GM21526 (cell line): ENCODE results near the gene B3GNT9.
A peak's percentile ranks its signal among the peaks of the same experiment; 100 is the strongest.

Experiments used
- ATAC-seq: cut with Tn5 transposase; IDR thresholded peaks from one replicate; pipeline ENCODE4 v1.9.1; 2021; ENCODE audit warnings: moderate library complexity; ENCODE audit not compliant: unreplicated experiment, low FRiP score

Gene B3GNT9

GRCh38 chr16:67169011-67169451 is 18.2 kb upstream of the B3GNT9 start:
- no peak for ATAC-seq

GRCh38 chr16:67167588-67167987 is 16.8 kb upstream of the B3GNT9 start:
- ATAC-seq = no peak

- ATAC-seq = no peak
Observed at GRCh38 chr16:67166598-67167168, 15.9 kb upstream of the B3GNT9 start.

- ATAC-seq = no peak
Observed at GRCh38 chr16:67166110-67166547, 15.3 kb upstream of the B3GNT9 start.

- no peak for ATAC-seq
Observed at GRCh38 chr16:67165121-67166078, 14.6 kb upstream of the B3GNT9 start.

- no peak for ATAC-seq
Observed at GRCh38 chr16:67164599-67165061, 13.8 kb upstream of the B3GNT9 start, which contains the start of gene HSF4. Gene HSF4, plus strand, starts transcription at chr16:67164745. Its CDS starts 67 bp downstream, at chr16:67164812.

- no peak for ATAC-seq
Observed at GRCh38 chr16:67163999-67164558, 13.3 kb upstream of the B3GNT9 start.

- ATAC-seq = no peak
Observed at GRCh38 chr16:67163164-67163998, 12.6 kb upstream of the B3GNT9 start.

GRCh38 chr16:67162506-67163163 is 11.8 kb upstream of the B3GNT9 start:
- ATAC-seq = no peak

GRCh38 chr16:67161595-67162058 is 10.8 kb upstream of the B3GNT9 start:
- ATAC-seq = no peak

- peak; percentile 31 for ATAC-seq
Observed at GRCh38 chr16:67158637-67159600, 8.1 kb upstream of the B3GNT9 start.

- no peak for ATAC-seq
Observed at GRCh38 chr16:67157892-67158635, 7.3 kb upstream of the B3GNT9 start.

GRCh38 chr16:67157106-67157748 is 6.4 kb upstream of the B3GNT9 start:
- no peak for ATAC-seq

- ATAC-seq = no peak
Observed at GRCh38 chr16:67156143-67156844, 5.5 kb upstream of the B3GNT9 start.

GRCh38 chr16:67155295-67156142 is 4.7 kb upstream of the B3GNT9 start:
- ATAC-seq = no peak
